AG04449 (cell line): ENCODE measurements around the gene SBF2.

Experiments
- CTCF ChIA-PET: fragments of 350-600 bp; formaldehyde crosslinking; extraction: SDS; loops from one replicate; lab custom pipeline; 2021; ENCODE audit warnings: antibody characterized with exemption; lab: Yijun Ruan, JAX
- POLR2A ChIA-PET: fragments of 400-600, 350-600 bp; formaldehyde crosslinking; extraction: SDS; loops from one replicate; lab custom pipeline; 2020; ENCODE audit warnings: antibody characterized with exemption, inconsistent platforms; lab: Yijun Ruan, JAX
- DNase-seq: peaks from one replicate; pipeline ENCODE4 v3.0.0-alpha.2; 2010; ENCODE audit warnings: low read depth, low spot score
- H3K4me3 ChIP-seq: 2 replicates; pipeline ENCODE4 v1.5.1; 2011; ENCODE audit warnings: low read depth, mild to moderate bottlenecking, control low read depth, low read length
- TF ChIP-seq, protein P1 (sequence below): IDR thresholded peaks from one replicate; pipeline ENCODE4 v1.5.1; 2011; ENCODE audit warnings: mild to moderate bottlenecking, moderate library complexity, low read length, control low read depth, inconsistent platforms; ENCODE audit not compliant: insufficient read depth; ENCODE audit errors: missing control alignments

SBF2 gene

DNA sequence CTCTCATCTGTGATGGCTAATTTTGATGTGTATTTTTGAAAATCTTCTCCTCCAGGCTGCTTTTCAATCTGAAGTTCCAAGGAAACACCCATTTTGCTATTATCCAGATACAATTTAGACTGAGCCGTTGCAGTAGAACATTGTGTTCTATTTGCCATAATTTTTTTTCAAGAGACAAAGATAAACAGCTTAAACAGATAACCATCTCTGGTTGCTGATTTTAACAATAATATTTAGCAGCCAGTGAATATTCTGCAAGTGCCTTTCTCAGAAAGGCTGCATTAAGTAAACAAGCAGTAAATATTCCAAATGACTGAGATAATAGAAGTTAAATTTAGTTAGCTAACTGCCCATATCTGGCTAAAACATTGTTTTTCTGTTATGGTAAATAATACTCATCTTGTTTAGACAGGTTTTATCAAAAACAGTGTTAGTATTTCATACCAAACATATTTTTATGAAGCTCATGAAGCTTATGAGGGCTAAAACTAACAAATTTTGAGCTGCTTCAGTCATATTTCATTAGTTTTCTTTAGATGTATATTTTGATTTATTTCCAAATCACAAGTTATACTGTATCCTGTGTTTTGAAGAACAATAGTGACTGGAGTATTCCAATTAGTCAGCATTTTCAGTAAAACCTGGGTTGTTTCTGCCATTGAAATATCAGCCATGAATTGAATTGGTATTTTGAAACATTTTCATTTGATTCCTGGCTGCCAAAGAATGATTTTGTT, 206.7 kb downstream of the SBF2 start:
- H3K4me3 ChIP-seq: no peak overlapping the region
- TF ChIP-seq, protein P1, sequence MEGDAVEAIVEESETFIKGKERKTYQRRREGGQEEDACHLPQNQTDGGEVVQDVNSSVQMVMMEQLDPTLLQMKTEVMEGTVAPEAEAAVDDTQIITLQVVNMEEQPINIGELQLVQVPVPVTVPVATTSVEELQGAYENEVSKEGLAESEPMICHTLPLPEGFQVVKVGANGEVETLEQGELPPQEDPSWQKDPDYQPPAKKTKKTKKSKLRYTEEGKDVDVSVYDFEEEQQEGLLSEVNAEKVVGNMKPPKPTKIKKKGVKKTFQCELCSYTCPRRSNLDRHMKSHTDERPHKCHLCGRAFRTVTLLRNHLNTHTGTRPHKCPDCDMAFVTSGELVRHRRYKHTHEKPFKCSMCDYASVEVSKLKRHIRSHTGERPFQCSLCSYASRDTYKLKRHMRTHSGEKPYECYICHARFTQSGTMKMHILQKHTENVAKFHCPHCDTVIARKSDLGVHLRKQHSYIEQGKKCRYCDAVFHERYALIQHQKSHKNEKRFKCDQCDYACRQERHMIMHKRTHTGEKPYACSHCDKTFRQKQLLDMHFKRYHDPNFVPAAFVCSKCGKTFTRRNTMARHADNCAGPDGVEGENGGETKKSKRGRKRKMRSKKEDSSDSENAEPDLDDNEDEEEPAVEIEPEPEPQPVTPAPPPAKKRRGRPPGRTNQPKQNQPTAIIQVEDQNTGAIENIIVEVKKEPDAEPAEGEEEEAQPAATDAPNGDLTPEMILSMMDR: no peak
- no peak for DNase-seq
- POLR2A ChIA-PET: no interaction called here
- CTCF ChIA-PET: interaction anchor here (0.8 kb wide), 1 partner anchor 18 kb away, joined by 3 read pairs; no protein-coding TSS in a partner anchor

DNA sequence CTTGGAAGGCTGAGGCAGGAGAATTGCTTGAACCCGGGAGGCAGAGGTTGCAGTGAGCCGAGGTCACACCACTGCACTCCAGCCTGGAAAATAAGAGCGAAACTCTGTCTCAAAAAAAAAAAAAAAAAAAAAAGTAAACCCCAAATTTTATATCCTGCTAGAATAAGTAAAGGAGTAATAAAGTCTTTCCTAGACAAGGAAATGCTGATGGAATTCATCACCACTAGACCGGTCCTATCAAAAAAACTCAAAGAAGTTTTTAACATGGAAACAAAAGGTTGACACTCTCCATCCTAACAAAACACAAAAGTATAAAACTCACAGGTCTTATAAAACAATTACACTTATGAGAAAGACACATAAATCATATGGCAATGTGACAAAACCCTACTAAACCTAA, 213.9 kb downstream of the SBF2 start:
- CTCF ChIA-PET: no interaction called here
- POLR2A ChIA-PET: no interaction called here
- no peak for DNase-seq
- H3K4me3 ChIP-seq: no peak overlapping the region
- TF ChIP-seq, protein P1: no peak

DNA sequence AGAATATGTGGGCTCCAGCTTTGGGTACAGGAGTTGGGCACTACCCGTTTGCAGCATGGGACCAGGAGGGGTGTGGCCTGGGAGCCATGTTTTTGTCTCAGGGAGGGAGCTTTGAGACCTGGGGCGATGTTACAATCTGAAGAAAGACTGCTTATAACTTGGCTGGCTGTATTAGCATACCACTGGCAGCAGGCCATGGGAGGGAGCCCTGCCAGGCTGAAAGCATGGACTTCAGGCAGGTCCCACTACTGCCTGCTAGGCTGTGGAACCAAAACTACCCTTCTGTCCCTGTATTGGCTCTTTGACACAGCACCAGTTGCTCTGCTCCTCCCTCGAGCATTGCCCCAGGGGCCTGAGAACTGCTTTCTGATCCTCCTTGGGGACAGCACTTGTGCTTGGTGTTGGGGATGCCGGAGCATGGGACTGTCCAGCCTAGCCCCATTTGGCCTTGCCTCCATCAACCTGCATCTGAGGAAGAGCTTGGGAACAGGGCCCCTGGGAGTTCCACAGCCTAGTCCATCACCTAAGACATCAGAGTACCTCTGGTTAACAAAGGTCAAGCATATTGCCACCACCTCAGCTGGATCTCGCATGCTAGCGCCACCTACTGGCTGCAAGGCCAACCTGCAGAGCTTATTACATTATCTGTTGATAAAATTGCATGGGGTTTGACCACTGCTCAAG, 217.4 kb downstream of the SBF2 start:
- no peak overlapping the region for H3K4me3 ChIP-seq
- ChIA-PET CTCF (interaction anchor here (0.6 to 2.3 kb wide), 13 partner anchors 9 to 318 kb away, joined by 3 to 13 read pairs (median 3); no protein-coding TSS in a partner anchor), POLR2A (no interaction called here)
- TF ChIP-seq, protein P1: peak; percentile 28
- no peak for DNase-seq

DNA sequence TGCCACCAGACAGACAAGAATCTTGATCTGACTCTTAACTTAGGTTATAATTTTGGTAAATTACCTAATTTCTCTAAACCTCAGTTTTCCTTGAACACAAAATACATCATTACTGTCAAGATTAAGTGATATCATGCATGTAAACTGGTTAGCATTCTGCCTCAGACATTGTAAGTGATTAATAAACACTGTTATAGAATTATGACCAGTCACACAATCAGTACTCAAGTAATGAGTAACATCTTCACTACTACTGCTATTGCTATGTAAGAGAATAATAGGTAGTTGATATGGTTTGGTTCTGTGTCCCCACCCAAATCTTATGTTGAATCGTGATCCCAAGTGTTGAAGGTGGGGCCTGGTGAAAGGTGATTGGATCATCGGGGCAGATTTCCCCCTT, 218.9 kb downstream of the SBF2 start:
- DNase-seq: no peak
- POLR2A ChIA-PET: no interaction called here
- no peak overlapping the region for H3K4me3 ChIP-seq
- TF ChIP-seq, protein P1: no peak
- CTCF ChIA-PET: interaction anchor here (0.7 kb wide), 1 partner anchor 107 kb away, joined by 3 read pairs; no protein-coding TSS in a partner anchor

DNA sequence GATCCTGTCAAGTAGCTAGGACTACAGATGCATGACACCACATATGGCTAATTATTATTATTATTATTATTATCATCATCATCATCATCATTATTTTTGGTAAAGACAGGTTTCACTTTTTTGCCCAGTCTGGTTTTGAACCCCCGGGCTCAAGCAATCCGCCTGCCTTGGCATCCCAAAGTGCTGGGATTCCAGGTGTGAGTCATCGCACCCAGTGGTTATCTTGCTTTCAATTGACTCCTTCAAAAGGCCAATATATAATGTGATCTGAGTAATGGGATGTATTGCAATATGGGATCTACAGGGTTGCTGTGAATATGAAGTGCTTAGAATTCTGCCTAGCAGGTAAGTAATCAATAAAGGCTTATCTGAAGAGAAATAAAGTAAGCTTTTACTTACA, 221.2 kb downstream of the SBF2 start:
- ChIA-PET POLR2A (no interaction called here), CTCF (no interaction called here)
- H3K4me3 ChIP-seq: no peak overlapping the region
- no peak for DNase-seq
- TF ChIP-seq, protein P1: no peak

DNA sequence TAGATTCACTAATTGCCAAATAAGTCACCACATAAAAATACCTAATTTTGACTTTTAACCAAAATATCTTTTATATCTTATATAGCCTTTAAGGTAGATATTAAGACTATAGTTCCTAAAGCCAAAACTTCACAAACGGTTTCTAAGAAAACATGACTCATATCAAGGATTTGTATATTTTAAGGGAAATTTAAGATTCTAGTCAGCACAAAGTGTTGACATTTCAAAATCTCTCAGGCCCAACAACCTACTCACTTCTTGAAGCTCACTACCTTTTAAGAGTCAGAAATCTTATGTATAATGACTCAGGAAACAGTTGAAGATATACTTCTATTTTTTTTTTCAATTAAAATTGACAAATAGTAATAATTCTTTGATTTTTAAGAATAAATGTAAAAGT, 221.9 kb downstream of the SBF2 start:
- ChIA-PET CTCF (no interaction called here), POLR2A (no interaction called here)

More for the DNA sequence above, 221.9 kb downstream of the SBF2 start:
- H3K4me3 ChIP-seq: no peak overlapping the region
- TF ChIP-seq, protein P1: no peak
- DNase-seq: no peak
